Trophoblast cell (in vitro differentiated cells and primary cell): Measurements from ENCODE around the gene JADE2.

Experiments used
- DNase-seq, 2 donors: peaks; one replicate each; pipeline ENCODE4 v3.0.0-alpha.2; 2016
- H2AFZ ChIP-seq: 2 replicates; pipeline ENCODE4 v1.6.1; 2013; ENCODE audit warnings: low read length, moderate library complexity, mild to moderate bottlenecking; ENCODE audit not compliant: insufficient read depth, poor library complexity
- H2AK5ac ChIP-seq: 2 replicates; pipeline ENCODE4 v1.6.1; 2013; ENCODE audit warnings: mild to moderate bottlenecking, low read length
- H2BK120ac ChIP-seq: 2 replicates; pipeline ENCODE4 v1.6.1; 2013; ENCODE audit warnings: low read length, mild to moderate bottlenecking, moderate library complexity; ENCODE audit not compliant: insufficient read depth, poor library complexity
- H2BK12ac ChIP-seq: 2 replicates; pipeline ENCODE4 v1.6.1; 2013; ENCODE audit warnings: mild to moderate bottlenecking, low read length, moderate library complexity
- H2BK5ac ChIP-seq: 2 replicates; pipeline ENCODE4 v1.6.1; 2013; ENCODE audit warnings: low read length, low read depth, moderate library complexity, mild to moderate bottlenecking; ENCODE audit not compliant: poor library complexity
- H3K14ac ChIP-seq: 2 replicates; pipeline ENCODE4 v1.6.1; 2013; ENCODE audit warnings: mild to moderate bottlenecking, low read length
- H3K18ac ChIP-seq: 2 replicates; pipeline ENCODE4 v1.6.1; 2013; ENCODE audit warnings: mild to moderate bottlenecking, low read length
- H3K23ac ChIP-seq: 2 replicates; pipeline ENCODE4 v1.6.1; 2013; ENCODE audit warnings: low read length
- H3K27ac ChIP-seq: 2 replicates; pipeline ENCODE4 v1.5.1; 2013; ENCODE audit warnings: low read depth, mild to moderate bottlenecking, inconsistent platforms, low read length, moderate library complexity
- H3K27me3 ChIP-seq: 2 replicates; pipeline ENCODE4 v1.6.1; 2013; ENCODE audit warnings: inconsistent platforms, mild to moderate bottlenecking, low read length, moderate library complexity; ENCODE audit not compliant: insufficient read depth
- H3K36me3 ChIP-seq, 2 experiments: 1 replicate in 1 of 2; 2 replicates in 1 of 2; pipeline ENCODE4 v1.6.1; 2013; ENCODE audit warnings: low read length in 2 of 2, mild to moderate bottlenecking in 2 of 2, moderate library complexity in 1 of 2; ENCODE audit not compliant: insufficient read depth in 2 of 2, control insufficient read depth in 1 of 2
- H3K4ac ChIP-seq: 2 replicates; pipeline ENCODE4 v1.6.1; 2013; ENCODE audit warnings: low read depth, mild to moderate bottlenecking, low read length, moderate library complexity
- H3K4me1 ChIP-seq, 2 experiments: 1 replicate in 1 of 2; 2 replicates in 1 of 2; pipeline ENCODE4 v1.6.1; 2013; ENCODE audit warnings: low read length in 2 of 2, mild to moderate bottlenecking in 2 of 2, moderate library complexity in 1 of 2; ENCODE audit not compliant: insufficient read depth in 2 of 2, control insufficient read depth in 1 of 2
- H3K4me2 ChIP-seq: 2 replicates; pipeline ENCODE4 v1.6.1; 2013; ENCODE audit warnings: inconsistent platforms, mild to moderate bottlenecking, low read length, moderate library complexity
- H3K4me3 ChIP-seq: 2 replicates; pipeline ENCODE4 v1.5.1; 2013; ENCODE audit warnings: mild to moderate bottlenecking, low read depth, low read length, inconsistent platforms
- H3K79me1 ChIP-seq: one replicate; pipeline ENCODE4 v1.6.1; 2013; ENCODE audit warnings: low read length
- H3K79me2 ChIP-seq: 2 replicates; pipeline ENCODE4 v1.6.1; 2013; ENCODE audit warnings: low read length, mild to moderate bottlenecking; ENCODE audit not compliant: control insufficient read depth, insufficient read depth, poor library complexity
- H3K9ac ChIP-seq: 2 replicates; pipeline ENCODE4 v1.6.1; 2013; ENCODE audit warnings: mild to moderate bottlenecking, low read length
- H3K9me3 ChIP-seq: 2 replicates; pipeline ENCODE4 v1.6.1; 2013; ENCODE audit warnings: low read depth, mild to moderate bottlenecking, control low read depth, inconsistent platforms, low read length; ENCODE audit not compliant: insufficient read depth
- H4K12ac ChIP-seq: 2 replicates; pipeline ENCODE4 v1.6.1; 2013; ENCODE audit warnings: low read depth, mild to moderate bottlenecking, low read length, moderate library complexity
- H4K8ac ChIP-seq: 2 replicates; pipeline ENCODE4 v1.6.1; 2013; ENCODE audit warnings: low read depth, mild to moderate bottlenecking, low read length, moderate library complexity
- H4K91ac ChIP-seq: one replicate; pipeline ENCODE4 v1.6.1; 2013; ENCODE audit warnings: low read depth, mild to moderate bottlenecking, low read length, moderate library complexity
- WGBS: extraction: QIAGEN DNeasy Blood & Tissue Kit; methylation state at CpG from one replicate; pipeline ENCODE4 v1.1.7; 2013; ENCODE audit warnings: missing lambda C conversion rate; ENCODE audit not compliant: insufficient read length, insufficient coverage; ENCODE audit errors: extremely low coverage; 5-methylcytosine and 5-hydroxymethylcytosine counted together

Gene JADE2

DNA sequence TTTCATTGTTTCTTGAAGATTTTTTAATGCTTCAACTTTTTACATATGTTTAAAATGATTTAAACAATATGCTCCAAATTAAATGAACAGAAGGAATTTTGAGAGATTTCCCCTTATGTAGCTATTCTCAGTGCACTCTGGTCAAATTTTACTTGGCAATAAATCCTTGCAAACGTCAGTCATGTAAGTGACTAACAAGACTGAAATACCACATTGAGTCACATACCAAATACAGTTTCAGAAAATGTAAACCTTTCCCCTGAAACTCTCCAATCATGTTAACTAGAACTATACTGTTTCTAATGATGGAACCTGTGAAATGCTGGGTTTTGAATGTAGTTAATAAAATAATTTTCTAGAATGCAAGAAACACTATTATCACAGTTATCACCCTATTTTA lies 77.6 kb downstream of the JADE2 start:
- H3K36me3 ChIP-seq: peaks cover 3 to 7% of the 10 kb centered on the region in 2 experiments
- no peaks in the 10 kb centered on the region for H3K79me2 ChIP-seq
- no peak overlapping the region for H3K4ac ChIP-seq
- no peak overlapping the region for H2AK5ac ChIP-seq
- H2BK5ac ChIP-seq: no peak overlapping the region
- H2BK120ac ChIP-seq: no peak overlapping the region
- WGBS: no CpG with 5 or more reads among the region's 1 CpG
- H2AFZ ChIP-seq: no peak overlapping the region
- H4K8ac ChIP-seq: no peak overlapping the region
- H3K27me3 ChIP-seq: no peaks in the 10 kb centered on the region
- no peak overlapping the region for H4K91ac ChIP-seq
- no peak overlapping the region for H3K14ac ChIP-seq
- no peak overlapping the region for H3K27ac ChIP-seq
- no peaks in the 10 kb centered on the region for H3K9me3 ChIP-seq
- H3K4me3 ChIP-seq: no peak overlapping the region
- no peak overlapping the region for H2BK12ac ChIP-seq
- H3K18ac ChIP-seq: no peak overlapping the region
- H3K4me2 ChIP-seq: no peak overlapping the region
- H3K79me1 ChIP-seq: no peaks in the 10 kb centered on the region
- H3K4me1 ChIP-seq: no peaks in the 10 kb centered on the region
- no peak overlapping the region for H3K23ac ChIP-seq
- H3K9ac ChIP-seq: no peak overlapping the region
- H4K12ac ChIP-seq: no peak overlapping the region
- no peak for DNase-seq

DNA sequence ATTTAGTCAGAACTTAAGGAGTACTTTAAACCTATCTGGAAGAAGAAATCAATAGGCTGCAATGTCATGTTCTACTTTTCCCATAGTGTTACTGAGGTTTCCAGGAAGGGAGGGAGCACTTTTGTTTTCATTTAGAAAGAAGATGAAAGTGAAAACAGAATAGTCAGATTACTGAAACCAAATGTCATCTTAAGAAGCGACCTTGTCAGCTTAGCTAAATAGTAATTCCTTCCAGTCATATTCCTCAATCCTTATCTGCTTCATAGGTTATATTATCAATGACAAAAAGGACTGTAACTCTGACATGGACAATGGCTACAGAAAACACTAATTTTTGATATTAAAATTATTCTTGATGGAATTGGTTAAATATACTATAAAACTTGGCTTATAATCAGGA lies 79.4 kb downstream of the JADE2 start:
- H3K9ac ChIP-seq: no peak overlapping the region
- no peak overlapping the region for H2AFZ ChIP-seq
- H3K14ac ChIP-seq: no peak overlapping the region
- no CpG with 5 or more reads among the region's 1 CpG for WGBS
- H3K18ac ChIP-seq: no peak overlapping the region
- H2BK5ac ChIP-seq: no peak overlapping the region
- no peaks in the 10 kb centered on the region for H3K79me1 ChIP-seq
- H2BK12ac ChIP-seq: no peak overlapping the region
- H3K9me3 ChIP-seq: no peaks in the 10 kb centered on the region
- H3K36me3 ChIP-seq: peaks cover 3 to 14% of the 10 kb centered on the region in 2 experiments
- H4K91ac ChIP-seq: no peak overlapping the region
- no peak overlapping the region for H4K8ac ChIP-seq
- DNase-seq: no peak
- no peaks in the 10 kb centered on the region for H3K79me2 ChIP-seq
- no peak overlapping the region for H3K23ac ChIP-seq
- no peak overlapping the region for H3K4me2 ChIP-seq
- H3K27me3 ChIP-seq: no peaks in the 10 kb centered on the region
- no peak overlapping the region for H3K27ac ChIP-seq
- no peak overlapping the region for H2BK120ac ChIP-seq
- H3K4ac ChIP-seq: no peak overlapping the region
- no peak overlapping the region for H4K12ac ChIP-seq
- H3K4me3 ChIP-seq: no peak overlapping the region
- no peak overlapping the region for H2AK5ac ChIP-seq
- no peaks in the 10 kb centered on the region for H3K4me1 ChIP-seq

DNA sequence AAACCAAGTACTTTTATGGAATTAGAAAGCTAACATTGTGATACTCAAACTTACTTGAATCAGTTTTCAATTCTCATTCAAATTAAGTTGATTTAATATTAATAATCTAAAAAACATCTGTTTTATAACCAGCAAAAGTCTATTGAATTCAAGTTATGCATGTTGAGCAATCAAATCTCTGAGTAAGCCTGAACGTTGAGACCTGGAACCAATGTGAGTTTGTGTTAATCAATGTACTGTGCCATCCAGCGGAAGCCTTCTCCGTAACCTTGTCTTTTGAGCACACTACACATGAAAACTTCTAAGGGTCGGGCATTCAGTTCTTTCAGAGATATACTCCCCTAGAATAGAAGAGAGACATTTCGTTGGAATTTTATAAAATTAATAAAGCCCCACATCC lies 81.3 kb downstream of the JADE2 start:
- no peak overlapping the region for H2BK5ac ChIP-seq
- no peaks in the 10 kb centered on the region for H3K9me3 ChIP-seq
- H3K27ac ChIP-seq: no peak overlapping the region
- H3K4me1 ChIP-seq: no peaks in the 10 kb centered on the region
- H3K27me3 ChIP-seq: no peaks in the 10 kb centered on the region
- H4K12ac ChIP-seq: no peak overlapping the region
- peaks cover 3 to 22% of the 10 kb centered on the region in 2 experiments for H3K36me3 ChIP-seq
- no peak overlapping the region for H3K4me2 ChIP-seq
- DNase-seq: no peak
- H2AFZ ChIP-seq: no peak overlapping the region
- H3K79me1 ChIP-seq: no peaks in the 10 kb centered on the region
- H2BK12ac ChIP-seq: no peak overlapping the region
- H3K18ac ChIP-seq: no peak overlapping the region
- H3K23ac ChIP-seq: no peak overlapping the region
- H2AK5ac ChIP-seq: no peak overlapping the region
- WGBS: no CpG with 5 or more reads among the region's 5 CpGs
- no peak overlapping the region for H3K14ac ChIP-seq
- no peak overlapping the region for H3K4ac ChIP-seq
- no peak overlapping the region for H3K4me3 ChIP-seq
- no peak overlapping the region for H2BK120ac ChIP-seq
- no peaks in the 10 kb centered on the region for H3K79me2 ChIP-seq
- no peak overlapping the region for H4K91ac ChIP-seq
- no peak overlapping the region for H3K9ac ChIP-seq
- no peak overlapping the region for H4K8ac ChIP-seq

DNA sequence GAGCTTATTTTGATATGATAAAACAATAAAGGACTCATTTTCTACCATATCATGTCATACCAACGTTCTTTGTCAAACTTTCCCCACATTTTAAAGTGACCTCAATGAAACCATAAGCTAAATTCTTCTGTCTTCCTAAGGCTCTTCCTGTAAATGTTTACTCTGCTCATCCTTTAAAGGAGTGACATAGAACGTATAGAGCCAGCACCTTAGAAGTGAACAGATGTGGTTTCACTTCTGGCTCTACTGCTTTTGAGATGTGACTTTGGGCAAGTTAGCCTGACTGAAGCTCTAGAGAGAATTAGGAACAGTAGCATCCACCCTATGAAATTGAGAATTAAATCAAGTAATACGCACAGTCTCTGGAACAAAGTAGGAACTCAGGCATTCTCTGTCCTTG lies 83.1 kb downstream of the JADE2 start:
- H3K4ac ChIP-seq: no peak overlapping the region
- no peak for DNase-seq
- H3K27me3 ChIP-seq: no peaks in the 10 kb centered on the region
- no peak overlapping the region for H3K4me2 ChIP-seq
- no peak overlapping the region for H2AK5ac ChIP-seq
- no peak overlapping the region for H4K12ac ChIP-seq
- H3K4me3 ChIP-seq: no peak overlapping the region
- no peak overlapping the region for H3K9ac ChIP-seq
- H3K36me3 ChIP-seq: peaks cover 0 to 24% of the 10 kb centered on the region in 2 experiments
- H3K9me3 ChIP-seq: no peaks in the 10 kb centered on the region
- no peak overlapping the region for H3K18ac ChIP-seq
- H4K8ac ChIP-seq: no peak overlapping the region
- H3K23ac ChIP-seq: no peak overlapping the region
- no peak overlapping the region for H2BK12ac ChIP-seq
- no peaks in the 10 kb centered on the region for H3K79me2 ChIP-seq
- H2BK5ac ChIP-seq: no peak overlapping the region
- no peak overlapping the region for H3K27ac ChIP-seq
- no peak overlapping the region for H3K14ac ChIP-seq
- no peak overlapping the region for H2AFZ ChIP-seq
- H2BK120ac ChIP-seq: no peak overlapping the region
- H3K4me1 ChIP-seq: no peaks in the 10 kb centered on the region
- no CpG with 5 or more reads among the region's 3 CpGs for WGBS
- no peaks in the 10 kb centered on the region for H3K79me1 ChIP-seq
- no peak overlapping the region for H4K91ac ChIP-seq
